Measurements from ENCODE around the gene ASB16. TPM values are rescaled to one million over a fixed set of nuclear protein-coding genes. Genes with fewer than 3 reads are reported as not detected.

Gene ASB16
- total and polyA plus RNA-seq, 9 of the 15 experiments (the other 6 are each of a cell fraction or from before 2014, with no cell fraction given), result 0.03 to 0.07 TPM; not detected in 7

- no peak for TF ChIP-seq ZNF407 (IDR thresholded peaks at IDR 0.05; ENCODE audit: low read depth)
- TF ChIP-seq GABPB1 (CRISPR knock-in tag; IDR thresholded peaks at IDR 0.05), result peak; percentile 64; the same call in 1 of the 2 replicates
- no peak for TF ChIP-seq TCF3 (CRISPR knock-in tag; IDR thresholded peaks at IDR 0.05)
- TF ChIP-seq RBM15 (IDR thresholded peaks at IDR 0.05; ENCODE audit: insufficient read depth, low read length), result no peak
- TF ChIP-seq RNF2 (IDR thresholded peaks at IDR 0.05), result no peak
- TF ChIP-seq JUNB (CRISPR knock-in tag; conservative IDR thresholded peaks at IDR 0.05), result no peak
- no peak for TF ChIP-seq PHF21A (IDR thresholded peaks at IDR 0.05; ENCODE audit: borderline replicate concordance, low read depth)
- TF ChIP-seq ZNF785 (CRISPR knock-in tag; IDR thresholded peaks at IDR 0.05), result no peak
- no peak for TF ChIP-seq ZNF197 (CRISPR knock-in tag; IDR thresholded peaks at IDR 0.05; ENCODE audit: low read depth)
- TF ChIP-seq ELF4 (CRISPR knock-in tag; IDR thresholded peaks at IDR 0.05), result no peak
- TF ChIP-seq USF1 (CRISPR knock-in tag; IDR thresholded peaks at IDR 0.05), result no peak
- no peak for TF ChIP-seq ZNF766 (CRISPR knock-in tag; conservative IDR thresholded peaks at IDR 0.05)
- no peak for TF ChIP-seq ZNF140 (CRISPR knock-in tag; IDR thresholded peaks at IDR 0.05)
- peak; percentile 78 for TF ChIP-seq RBFOX2 (IDR thresholded peaks at IDR 0.05; ENCODE audit: low read depth, low read length)
- TF ChIP-seq STAT6 (CRISPR knock-in tag; IDR thresholded peaks at IDR 0.05), result no peak
- no peak for TF ChIP-seq ZNF655 (CRISPR knock-in tag; IDR thresholded peaks at IDR 0.05)
Measured at GRCh38 chr17:44200478-44201155, 30.1 kb downstream of the ASB16 start (continued).
